ENCODE measurements around the gene MYLK2.
A peak's percentile ranks its signal among the peaks of the same experiment; 100 is the strongest.

Gene MYLK2

DNA sequence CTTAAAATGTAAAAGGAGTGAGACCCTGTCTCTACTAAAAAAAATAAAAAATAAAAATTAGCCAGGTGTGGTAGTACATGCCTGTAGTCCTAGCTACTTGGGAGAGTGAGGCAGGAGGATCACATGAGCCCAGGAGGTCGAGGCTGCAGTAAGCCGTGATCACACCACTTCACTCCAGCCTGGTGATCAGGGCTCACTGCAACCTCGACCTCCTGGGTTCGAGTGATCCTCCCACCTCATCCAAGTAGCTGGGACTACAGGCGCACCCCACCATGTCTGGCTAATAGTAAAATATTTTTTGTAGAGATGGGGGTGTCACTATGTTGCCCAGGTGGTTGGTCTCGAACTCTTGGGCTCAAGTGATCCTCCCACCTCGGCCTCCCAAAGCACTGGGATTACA is 34.3 kb downstream of the MYLK2 start:
- no peaks in the 10 kb centered on the region for H3K4me1 ChIP-seq (ENCODE audit: control insufficient read depth, insufficient read depth, low read length, poor library complexity, severe bottlenecking)
- no peaks in the 10 kb centered on the region for H3K36me3 ChIP-seq (ENCODE audit: control insufficient read depth, insufficient read depth, low read length)
- H3K27ac ChIP-seq (ENCODE audit: insufficient read depth, low read length, poor library complexity, severe bottlenecking) = no peak overlapping the region
- H3K4me3 ChIP-seq (ENCODE audit: insufficient read depth, low read depth, low read length, poor library complexity, severe bottlenecking) = no peak overlapping the region
- no peak for DNase-seq
- peaks cover 11% of the 10 kb centered on the region for H3K27me3 ChIP-seq (replicated peaks; ENCODE audit: control insufficient read depth, insufficient read depth, low read length, poor library complexity, severe bottlenecking)
- no peaks in the 10 kb centered on the region for H3K9me3 ChIP-seq (ENCODE audit: control insufficient read depth, low read length)

GRCh38 chr20:31856516-31856915 is 37.4 kb downstream of the MYLK2 start:
- no peaks in the 10 kb centered on the region for H3K9me3 ChIP-seq (ENCODE audit: control insufficient read depth, low read length)
- peaks cover 14% of the 10 kb centered on the region for H3K27me3 ChIP-seq (replicated peaks; ENCODE audit: control insufficient read depth, insufficient read depth, low read length, poor library complexity, severe bottlenecking)

GRCh38 chr20:31857861-31858759 is 39.0 kb downstream of the MYLK2 start:
- peaks cover 8% of the 10 kb centered on the region for H3K27me3 ChIP-seq (replicated peaks; ENCODE audit: control insufficient read depth, insufficient read depth, low read length, poor library complexity, severe bottlenecking)
- no peak overlapping the region for H3K4me3 ChIP-seq (ENCODE audit: insufficient read depth, low read depth, low read length, poor library complexity, severe bottlenecking)
- no peak overlapping the region for H3K27ac ChIP-seq (ENCODE audit: insufficient read depth, low read length, poor library complexity, severe bottlenecking)
- no peak for DNase-seq
- peaks cover 8% of the 10 kb centered on the region for H3K4me1 ChIP-seq (ENCODE audit: control insufficient read depth, insufficient read depth, low read length, poor library complexity, severe bottlenecking)
- H3K36me3 ChIP-seq (ENCODE audit: control insufficient read depth, insufficient read depth, low read length) = no peaks in the 10 kb centered on the region
- H3K9me3 ChIP-seq (ENCODE audit: control insufficient read depth, low read length) = no peaks in the 10 kb centered on the region

More at GRCh38 chr20:31856516-31856915, 37.4 kb downstream of the MYLK2 start:
- Histone ChIP-seq H3K27ac (ENCODE audit: insufficient read depth, low read length, poor library complexity, severe bottlenecking) (no peak overlapping the region), H3K4me1 (ENCODE audit: control insufficient read depth, insufficient read depth, low read length, poor library complexity, severe bottlenecking) (peaks cover 8% of the 10 kb centered on the region), H3K4me3 (ENCODE audit: insufficient read depth, low read depth, low read length, poor library complexity, severe bottlenecking) (no peak overlapping the region), H3K36me3 (ENCODE audit: control insufficient read depth, insufficient read depth, low read length) (no peaks in the 10 kb centered on the region)
- no peak for DNase-seq

GRCh38 chr20:31858760-31859083 is 39.6 kb downstream of the MYLK2 start:
- no peak for DNase-seq
- H3K27ac ChIP-seq (ENCODE audit: insufficient read depth, low read length, poor library complexity, severe bottlenecking) = no peak overlapping the region
- peaks cover 8% of the 10 kb centered on the region for H3K4me1 ChIP-seq (ENCODE audit: control insufficient read depth, insufficient read depth, low read length, poor library complexity, severe bottlenecking)
- peaks cover 8% of the 10 kb centered on the region for H3K27me3 ChIP-seq (replicated peaks; ENCODE audit: control insufficient read depth, insufficient read depth, low read length, poor library complexity, severe bottlenecking)
- H3K36me3 ChIP-seq (ENCODE audit: control insufficient read depth, insufficient read depth, low read length) = no peaks in the 10 kb centered on the region
- no peak overlapping the region for H3K4me3 ChIP-seq (ENCODE audit: insufficient read depth, low read depth, low read length, poor library complexity, severe bottlenecking)
- H3K9me3 ChIP-seq (ENCODE audit: control insufficient read depth, low read length) = no peaks in the 10 kb centered on the region

- no peak overlapping the region for H3K4me3 ChIP-seq (ENCODE audit: insufficient read depth, low read depth, low read length, poor library complexity, severe bottlenecking)
- no peak for DNase-seq
- peaks cover 8% of the 10 kb centered on the region for H3K4me1 ChIP-seq (ENCODE audit: control insufficient read depth, insufficient read depth, low read length, poor library complexity, severe bottlenecking)
- no peak overlapping the region for H3K27ac ChIP-seq (ENCODE audit: insufficient read depth, low read length, poor library complexity, severe bottlenecking)
- no peaks in the 10 kb centered on the region for H3K36me3 ChIP-seq (ENCODE audit: control insufficient read depth, insufficient read depth, low read length)
- H3K9me3 ChIP-seq (ENCODE audit: control insufficient read depth, low read length) = no peaks in the 10 kb centered on the region
- H3K27me3 ChIP-seq (replicated peaks; ENCODE audit: control insufficient read depth, insufficient read depth, low read length, poor library complexity, severe bottlenecking) = peaks cover 8% of the 10 kb centered on the region
Observed at GRCh38 chr20:31859266-31859997, 40.3 kb downstream of the MYLK2 start.

GRCh38 chr20:31859998-31860380 is 40.8 kb downstream of the MYLK2 start:
- no peaks in the 10 kb centered on the region for H3K36me3 ChIP-seq (ENCODE audit: control insufficient read depth, insufficient read depth, low read length)
- H3K9me3 ChIP-seq (ENCODE audit: control insufficient read depth, low read length) = no peaks in the 10 kb centered on the region
- peaks cover 8% of the 10 kb centered on the region for H3K4me1 ChIP-seq (ENCODE audit: control insufficient read depth, insufficient read depth, low read length, poor library complexity, severe bottlenecking)
- no peak overlapping the region for H3K27ac ChIP-seq (ENCODE audit: insufficient read depth, low read length, poor library complexity, severe bottlenecking)
- H3K27me3 ChIP-seq (replicated peaks; ENCODE audit: control insufficient read depth, insufficient read depth, low read length, poor library complexity, severe bottlenecking) = peaks cover 7% of the 10 kb centered on the region
- no peak overlapping the region for H3K4me3 ChIP-seq (ENCODE audit: insufficient read depth, low read depth, low read length, poor library complexity, severe bottlenecking)
- no peak for DNase-seq

GRCh38 chr20:31860390-31861134 is 41.4 kb downstream of the MYLK2 start:
- Histone ChIP-seq H3K36me3 (ENCODE audit: control insufficient read depth, insufficient read depth, low read length) (no peaks in the 10 kb centered on the region), H3K27ac (ENCODE audit: insufficient read depth, low read length, poor library complexity, severe bottlenecking) (no peak overlapping the region), H3K4me3 (ENCODE audit: insufficient read depth, low read depth, low read length, poor library complexity, severe bottlenecking) (peak overlapping the region; percentile 59), H3K27me3 (replicated peaks; ENCODE audit: control insufficient read depth, insufficient read depth, low read length, poor library complexity, severe bottlenecking) (peaks cover 4% of the 10 kb centered on the region), H3K9me3 (ENCODE audit: control insufficient read depth, low read length) (no peaks in the 10 kb centered on the region), H3K4me1 (ENCODE audit: control insufficient read depth, insufficient read depth, low read length, poor library complexity, severe bottlenecking) (peaks cover 8% of the 10 kb centered on the region)
- no peak for DNase-seq

GRCh38 chr20:31861135-31861384 is 41.9 kb downstream of the MYLK2 start:
- DNase-seq = no peak
- Histone ChIP-seq H3K36me3 (ENCODE audit: control insufficient read depth, insufficient read depth, low read length) (no peaks in the 10 kb centered on the region), H3K4me3 (ENCODE audit: insufficient read depth, low read depth, low read length, poor library complexity, severe bottlenecking) (peak overlapping the region; percentile 59), H3K9me3 (ENCODE audit: control insufficient read depth, low read length) (no peaks in the 10 kb centered on the region), H3K27me3 (replicated peaks; ENCODE audit: control insufficient read depth, insufficient read depth, low read length, poor library complexity, severe bottlenecking) (peaks cover 4% of the 10 kb centered on the region), H3K27ac (ENCODE audit: insufficient read depth, low read length, poor library complexity, severe bottlenecking) (no peak overlapping the region), H3K4me1 (ENCODE audit: control insufficient read depth, insufficient read depth, low read length, poor library complexity, severe bottlenecking) (peaks cover 8% of the 10 kb centered on the region)

DNA sequence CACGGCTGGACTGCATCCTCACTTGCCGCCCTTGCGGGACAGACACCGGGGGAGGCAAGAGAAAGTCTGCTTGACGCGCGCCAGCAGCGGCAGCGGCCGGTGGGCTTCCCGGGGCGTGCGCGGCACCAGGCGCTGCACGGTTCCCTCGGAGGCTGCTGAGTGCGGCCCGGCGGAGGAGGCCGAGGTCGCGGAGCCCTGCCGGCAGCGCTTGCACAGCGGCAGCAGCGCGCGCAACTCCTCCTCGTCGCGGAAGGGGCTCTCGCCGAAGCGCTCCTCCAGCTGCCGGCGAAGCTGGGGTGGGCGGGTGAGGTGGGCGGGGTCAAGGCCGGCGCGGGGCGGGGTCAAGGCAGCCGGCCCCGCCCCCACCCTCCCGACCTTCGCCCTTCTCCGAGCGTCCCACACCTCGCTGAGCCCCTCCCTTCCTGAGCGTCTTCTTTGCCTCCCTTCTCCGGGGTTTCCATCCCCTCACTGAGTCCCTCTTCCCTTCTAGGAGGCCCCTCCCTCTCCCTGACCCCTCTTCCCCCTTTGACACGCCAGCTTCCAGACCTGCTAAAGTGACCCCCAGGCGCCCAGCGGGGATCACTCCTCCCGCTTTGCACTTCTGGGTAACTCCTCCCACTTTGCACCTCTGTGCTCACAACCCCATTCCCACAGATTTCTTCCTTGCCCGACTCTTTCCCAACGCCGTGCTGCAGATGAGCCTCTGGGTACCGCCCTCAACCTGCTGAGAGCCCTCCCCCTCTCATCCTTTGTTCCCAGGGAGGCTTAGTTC is 42.4 kb downstream of the MYLK2 start:
- Histone ChIP-seq H3K4me3 (ENCODE audit: insufficient read depth, low read depth, low read length, poor library complexity, severe bottlenecking) (peak overlapping the region; percentile 59), H3K4me1 (ENCODE audit: control insufficient read depth, insufficient read depth, low read length, poor library complexity, severe bottlenecking) (peaks cover 8% of the 10 kb centered on the region), H3K27ac (ENCODE audit: insufficient read depth, low read length, poor library complexity, severe bottlenecking) (no peak overlapping the region), H3K36me3 (ENCODE audit: control insufficient read depth, insufficient read depth, low read length) (no peaks in the 10 kb centered on the region), H3K27me3 (replicated peaks; ENCODE audit: control insufficient read depth, insufficient read depth, low read length, poor library complexity, severe bottlenecking) (peaks cover 4% of the 10 kb centered on the region), H3K9me3 (ENCODE audit: control insufficient read depth, low read length) (no peaks in the 10 kb centered on the region)
- DNase-seq = peak; percentile 41 to 45 (median 41)
